GM18519 (cell line): Measurements from ENCODE around the gene KCNA5.

Experiments used
- ATAC-seq: cut with Tn5 transposase; IDR thresholded peaks from one replicate; pipeline ENCODE4 v1.9.1; 2021; ENCODE audit warnings: mild to moderate bottlenecking, moderate library complexity; ENCODE audit not compliant: unreplicated experiment, low FRiP score

The KCNA5 gene

DNA sequence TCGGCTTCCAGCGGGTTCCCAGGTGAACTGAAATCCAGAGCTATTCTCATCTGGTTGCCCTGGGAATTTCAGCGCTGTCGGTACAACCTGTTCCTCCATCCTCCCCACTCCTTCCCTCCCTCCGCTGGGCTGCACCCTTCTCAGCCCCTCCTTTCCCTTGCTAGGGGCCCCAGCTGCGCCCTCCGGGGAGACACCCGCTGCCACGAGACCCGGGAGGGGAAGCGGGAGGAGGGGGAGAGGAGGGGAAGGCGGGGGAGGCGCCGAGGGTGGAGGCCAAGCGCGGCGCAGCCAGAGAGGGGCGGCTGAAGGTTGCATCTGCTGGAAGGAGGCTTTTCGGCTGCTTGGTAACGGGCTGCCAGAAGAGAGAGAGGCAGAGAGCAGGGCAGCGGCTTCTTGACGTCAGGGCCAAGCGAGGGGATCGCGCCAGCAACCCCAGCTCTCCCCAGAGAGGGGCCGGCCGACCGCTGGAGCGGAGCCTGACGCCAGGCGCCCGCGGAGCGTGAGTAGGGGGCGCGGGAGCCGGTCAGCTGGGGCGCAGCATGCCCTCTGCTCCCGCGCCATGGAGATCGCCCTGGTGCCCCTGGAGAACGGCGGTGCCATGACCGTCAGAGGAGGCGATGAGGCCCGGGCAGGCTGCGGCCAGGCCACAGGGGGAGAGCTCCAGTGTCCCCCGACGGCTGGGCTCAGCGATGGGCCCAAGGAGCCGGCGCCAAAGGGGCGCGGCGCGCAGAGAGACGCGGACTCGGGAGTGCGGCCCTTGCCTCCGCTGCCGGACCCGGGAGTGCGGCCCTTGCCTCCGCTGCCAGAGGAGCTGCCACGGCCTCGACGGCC, at the start of gene KCNA5:
Gene KCNA5, plus strand, starts transcription at position 291 of the 831 bp plus-strand sequence. Its CDS starts 269 bp downstream, at position 560.
- ATAC-seq, result no peak

DNA sequence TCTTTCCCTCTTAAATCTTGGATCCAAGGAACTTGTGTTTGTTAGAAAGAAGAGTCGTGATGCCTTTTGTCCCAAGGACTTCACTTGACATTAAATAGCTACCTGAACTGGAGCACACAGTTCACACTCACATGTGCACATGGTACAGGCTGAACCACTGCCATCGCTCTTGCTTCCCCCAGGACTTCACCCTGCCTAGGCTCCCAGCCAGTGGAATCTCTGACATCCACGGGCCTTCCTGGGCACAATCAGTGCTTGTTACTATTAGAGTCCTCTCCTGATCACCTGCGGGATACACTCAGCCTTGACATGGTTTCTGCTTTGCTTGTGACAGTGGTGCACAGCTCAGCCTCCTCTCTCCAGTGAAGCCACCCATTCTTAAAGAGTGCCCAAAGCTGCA, 49.1 kb upstream of the KCNA5 start:
- ATAC-seq, result no peak

DNA sequence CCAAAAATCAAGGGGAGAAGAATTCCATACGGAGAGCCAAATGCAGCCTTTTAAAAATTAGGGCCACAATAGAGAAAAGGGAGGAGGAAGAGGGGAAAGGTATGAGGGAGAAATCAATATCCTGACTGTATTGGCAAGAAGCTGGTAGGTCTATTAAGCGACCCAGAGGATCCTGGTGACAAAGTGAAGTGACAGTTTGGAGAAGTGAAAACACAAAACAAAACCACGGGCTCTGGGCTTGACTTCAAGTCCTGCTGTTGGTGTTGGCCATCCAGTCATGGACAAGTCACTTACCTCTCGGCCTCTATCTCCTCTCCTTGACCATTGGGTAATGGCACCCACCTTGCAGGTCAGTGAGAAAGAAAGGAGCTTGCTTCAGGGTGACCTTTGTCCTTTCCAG, 47.0 kb upstream of the KCNA5 start:
- ATAC-seq, result no peak

DNA sequence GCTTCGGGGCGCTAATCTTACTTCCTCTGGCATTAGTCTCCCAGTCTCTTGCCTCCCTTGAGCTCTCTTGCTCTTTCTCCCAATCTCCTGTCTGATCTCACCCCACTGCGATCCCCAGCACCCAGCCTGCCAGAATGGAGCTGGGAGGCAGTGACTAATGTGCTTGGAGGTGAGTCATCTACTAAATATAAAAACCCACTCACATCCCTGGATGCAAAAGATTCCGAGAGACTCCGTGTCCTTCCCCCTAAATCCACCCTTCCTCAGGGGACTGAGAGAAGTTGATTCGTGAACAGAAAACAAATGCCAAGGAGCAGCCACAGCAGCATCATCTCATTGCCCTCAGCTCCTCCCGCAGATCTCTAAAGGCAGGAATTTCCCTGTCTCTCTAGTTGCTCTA, 45.7 kb upstream of the KCNA5 start:
- ATAC-seq, result no peak

DNA sequence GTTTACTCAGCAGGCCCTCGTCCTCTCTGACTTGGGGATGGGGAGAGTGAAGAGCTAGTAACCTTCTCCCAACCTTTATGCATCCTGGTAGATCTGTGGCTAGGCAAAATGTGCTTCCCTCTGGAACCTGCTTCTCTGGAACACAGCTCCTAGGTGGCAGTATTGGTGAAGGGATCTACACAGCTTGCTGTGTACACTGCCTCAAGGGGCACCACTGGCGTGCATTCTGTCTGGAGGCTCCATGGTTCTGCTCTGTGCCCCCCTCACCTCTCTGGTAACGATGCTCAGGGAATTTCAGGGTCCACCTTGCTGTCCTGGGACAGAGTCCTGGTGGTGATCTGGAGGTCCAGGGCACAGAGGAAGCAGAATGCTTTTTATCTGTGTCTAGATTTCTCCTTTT, 43.5 kb upstream of the KCNA5 start:
- no peak for ATAC-seq

DNA sequence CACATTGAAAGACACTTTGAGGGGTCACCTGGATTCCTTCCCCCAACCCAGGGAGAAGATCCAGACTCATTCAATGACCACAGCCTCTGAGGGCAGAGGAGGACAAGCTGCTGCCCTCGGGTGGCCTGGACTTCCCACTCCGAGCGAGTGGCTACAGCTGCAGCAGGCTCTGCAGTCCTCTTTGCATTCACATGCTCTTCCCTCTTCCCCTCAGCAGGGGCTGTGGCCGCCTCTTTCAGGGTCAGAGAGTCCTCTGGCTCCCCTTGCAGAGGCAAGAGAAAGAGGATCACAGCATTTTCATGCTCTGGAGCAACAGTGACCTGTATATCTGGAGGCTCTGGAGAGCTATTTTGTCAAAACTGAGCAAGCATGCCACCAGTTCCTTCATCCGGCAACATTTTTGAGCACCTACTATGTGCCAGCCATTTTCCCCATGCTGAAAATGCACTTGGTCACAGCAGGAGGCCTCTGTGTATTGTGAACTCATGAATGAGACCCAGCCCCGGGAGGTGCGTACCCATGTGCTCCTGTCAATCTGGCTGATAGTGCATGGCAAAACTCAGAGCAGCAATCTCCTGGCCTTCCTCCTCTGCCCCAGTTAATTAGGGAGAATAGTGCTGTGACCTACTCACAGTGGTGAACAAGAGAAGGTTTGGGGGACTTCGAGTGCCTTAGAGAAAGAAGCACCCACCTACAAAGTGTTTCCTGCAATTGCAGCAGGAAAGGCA, 42.9 kb upstream of the KCNA5 start:
- ATAC-seq, result no peak

DNA sequence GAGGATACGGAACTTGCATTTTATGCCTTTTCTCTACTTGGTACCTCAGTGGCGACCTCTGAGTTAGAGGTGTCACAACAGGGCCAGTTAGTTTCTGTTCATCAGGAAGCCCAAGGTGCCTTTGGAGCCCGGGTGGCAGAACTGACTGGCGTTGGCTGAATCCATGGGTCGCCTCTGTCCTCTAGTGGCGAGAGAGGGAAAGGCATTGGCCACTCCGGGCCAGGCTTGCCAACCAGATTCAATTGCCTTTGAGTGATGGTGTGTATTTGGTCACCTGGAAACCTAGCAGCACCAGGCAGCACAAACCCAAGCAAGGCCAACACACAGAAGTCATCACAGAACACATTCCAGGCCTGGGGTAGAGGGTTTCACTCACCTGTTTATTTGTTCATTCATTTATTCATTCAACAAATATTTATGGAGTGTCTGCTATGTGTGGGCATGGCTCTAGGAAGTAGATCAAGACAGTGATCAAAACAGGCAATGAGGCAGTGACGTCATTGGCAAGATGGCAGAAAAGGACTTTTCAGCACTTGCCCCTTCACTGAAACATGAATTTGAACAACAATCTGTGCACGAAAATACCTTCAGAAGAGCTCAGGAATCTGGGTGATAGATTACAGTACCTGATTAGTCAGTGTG, 40.5 kb upstream of the KCNA5 start:
- no peak for ATAC-seq

DNA sequence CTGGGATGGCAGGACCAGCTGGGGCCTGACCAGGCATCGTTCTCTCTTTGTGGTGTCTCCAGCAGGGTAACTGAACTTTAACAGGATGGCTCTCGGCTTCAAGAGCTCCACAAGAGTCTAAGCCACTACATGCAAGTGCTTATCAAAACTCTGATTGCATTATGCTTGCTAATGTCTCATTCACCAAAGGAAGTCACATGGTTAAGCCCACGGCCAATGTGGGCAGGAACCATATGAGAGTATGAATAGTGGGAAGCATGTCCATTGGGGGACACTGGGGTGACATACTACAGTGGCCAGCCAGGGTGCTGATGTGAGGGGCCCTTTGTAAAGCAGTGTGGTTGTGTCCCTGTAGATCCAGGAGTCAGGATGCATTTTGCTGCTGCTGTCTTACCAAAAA, 35.0 kb upstream of the KCNA5 start:
- ATAC-seq, result no peak

DNA sequence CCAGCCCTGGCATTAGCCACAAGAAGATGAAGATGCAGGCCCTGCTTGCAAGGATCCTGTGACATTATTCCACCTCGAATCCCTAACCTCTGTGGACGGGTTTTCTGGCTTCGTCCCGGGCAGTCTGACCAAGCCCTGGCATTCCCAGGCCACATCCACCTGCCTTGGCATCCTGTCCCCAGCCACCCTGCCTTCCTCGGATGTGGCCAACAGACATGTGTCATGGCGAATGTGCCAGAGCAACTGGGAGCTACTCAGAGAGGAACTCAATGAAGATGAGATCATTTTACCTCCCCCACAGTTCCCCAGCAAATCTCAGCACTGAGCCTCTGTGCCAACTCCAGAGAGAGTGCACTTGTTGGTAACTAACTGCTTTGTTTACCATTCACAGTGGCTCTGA, 33.5 kb upstream of the KCNA5 start:
- no peak for ATAC-seq

DNA sequence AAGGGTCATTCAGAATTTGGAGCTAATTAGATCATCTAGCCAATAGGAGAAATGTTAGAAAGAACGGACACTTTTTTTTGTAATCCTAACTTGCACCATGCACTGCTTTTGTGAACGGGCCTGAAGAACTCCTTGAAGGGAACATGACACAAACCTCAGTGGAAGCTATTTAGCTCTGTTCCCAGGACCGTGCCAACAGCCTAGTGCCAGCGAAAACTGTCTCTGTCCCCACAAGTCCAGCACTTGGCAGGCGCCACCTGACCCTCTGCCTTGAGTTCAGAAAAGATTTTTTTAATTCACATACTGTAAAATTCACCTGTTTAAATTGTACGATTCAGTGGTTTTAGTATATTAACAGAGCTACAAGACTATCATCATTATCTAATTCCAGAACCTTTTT, 31.3 kb upstream of the KCNA5 start:
- no peak for ATAC-seq

DNA sequence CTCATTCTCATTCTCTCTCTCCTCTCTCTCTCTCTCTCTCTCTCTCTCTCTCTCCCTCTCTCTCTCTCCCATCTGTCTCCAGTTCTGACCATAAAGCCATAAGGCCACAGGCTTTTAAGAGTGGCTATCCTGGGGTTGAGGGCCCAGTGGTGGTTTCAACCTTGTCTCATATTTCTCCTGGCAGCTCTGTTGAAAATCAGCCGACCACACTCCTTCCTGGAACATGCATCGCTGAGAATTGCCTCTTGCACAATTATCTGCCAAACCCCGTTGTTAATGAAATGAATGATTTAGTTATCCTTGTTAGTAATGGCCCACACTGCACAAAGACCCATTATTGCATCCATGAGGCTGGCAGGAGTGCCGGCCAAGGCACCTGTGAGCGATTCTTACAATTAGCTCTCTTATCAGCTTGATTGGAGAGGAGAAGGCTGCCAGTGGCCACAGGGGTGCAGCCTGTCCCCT, 30.4 kb upstream of the KCNA5 start:
- ATAC-seq, result no peak

DNA sequence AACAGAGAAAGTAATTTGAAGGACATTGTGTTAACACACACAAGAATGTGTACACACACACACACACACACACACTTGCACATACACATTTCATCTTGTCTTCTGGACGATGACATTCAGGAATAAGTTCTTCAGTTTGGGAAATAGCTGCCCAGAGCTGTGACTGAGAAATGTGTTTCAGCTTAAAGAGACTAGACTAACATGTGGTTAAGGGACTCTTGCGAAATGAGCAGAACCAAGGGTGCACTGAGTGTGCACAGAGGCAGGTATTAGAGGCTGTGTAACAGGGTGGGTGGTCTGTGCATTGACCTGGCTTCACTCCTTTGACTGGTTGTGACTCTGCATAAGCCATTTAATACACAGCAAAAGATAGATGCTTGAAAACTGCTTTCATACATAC, 29.4 kb upstream of the KCNA5 start:
- ATAC-seq, result no peak

DNA sequence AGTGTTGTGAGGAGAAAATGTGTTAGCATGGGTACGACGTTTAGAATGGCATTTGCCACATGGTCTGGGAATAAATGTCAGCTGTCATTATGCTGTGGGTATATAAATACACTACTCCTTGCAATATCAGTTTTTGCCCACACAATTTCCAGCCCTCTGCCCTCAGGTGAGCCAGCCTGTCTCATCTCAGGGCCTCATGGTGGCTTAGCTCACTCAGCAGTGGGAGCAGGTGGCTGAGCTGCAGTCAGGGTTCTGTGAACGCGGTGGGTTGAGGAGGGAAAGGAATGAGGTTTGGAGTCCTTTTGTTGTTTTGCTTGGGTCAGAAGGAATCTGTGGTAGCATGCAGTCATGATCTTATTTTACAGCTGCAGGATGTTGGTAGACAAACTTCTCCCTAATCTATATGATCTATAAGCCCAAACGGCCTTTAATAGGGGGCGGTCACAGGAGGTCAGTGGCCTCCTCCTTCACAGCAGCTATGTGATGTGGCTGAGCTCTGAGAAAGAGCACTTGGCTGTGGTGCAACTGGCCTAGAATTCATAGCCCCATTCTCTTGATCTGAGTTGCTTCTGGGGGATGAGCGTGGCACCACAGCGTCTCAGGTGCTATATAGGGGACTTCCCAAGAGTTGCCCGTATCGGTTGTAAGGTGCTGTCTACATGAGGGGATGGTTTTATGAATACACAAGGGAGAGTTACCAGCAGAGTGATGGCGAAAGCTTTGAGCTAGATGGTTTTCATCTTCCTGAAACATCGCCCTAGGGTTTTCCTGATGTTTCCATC, 27.8 kb upstream of the KCNA5 start:
- no peak for ATAC-seq

DNA sequence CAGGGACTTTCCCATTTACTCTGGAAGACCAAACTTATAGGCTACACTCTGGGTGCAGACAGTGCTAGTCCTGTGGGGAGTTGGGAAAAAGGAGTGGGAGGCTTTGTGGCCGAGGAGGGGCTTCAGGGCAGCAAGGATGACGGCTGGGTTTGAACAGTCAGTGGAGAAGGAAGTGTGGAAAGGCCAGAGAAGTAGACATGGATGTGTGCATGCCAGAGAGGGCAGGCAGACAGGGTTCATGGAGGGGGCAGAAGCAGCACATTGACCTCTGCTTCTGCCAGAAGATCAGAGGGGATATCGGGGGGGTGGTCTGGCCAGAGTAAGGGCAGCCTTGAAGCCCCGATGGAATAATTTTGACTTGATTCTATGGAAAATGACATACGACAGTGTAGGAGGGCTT, 27.2 kb upstream of the KCNA5 start:
- no peak for ATAC-seq

DNA sequence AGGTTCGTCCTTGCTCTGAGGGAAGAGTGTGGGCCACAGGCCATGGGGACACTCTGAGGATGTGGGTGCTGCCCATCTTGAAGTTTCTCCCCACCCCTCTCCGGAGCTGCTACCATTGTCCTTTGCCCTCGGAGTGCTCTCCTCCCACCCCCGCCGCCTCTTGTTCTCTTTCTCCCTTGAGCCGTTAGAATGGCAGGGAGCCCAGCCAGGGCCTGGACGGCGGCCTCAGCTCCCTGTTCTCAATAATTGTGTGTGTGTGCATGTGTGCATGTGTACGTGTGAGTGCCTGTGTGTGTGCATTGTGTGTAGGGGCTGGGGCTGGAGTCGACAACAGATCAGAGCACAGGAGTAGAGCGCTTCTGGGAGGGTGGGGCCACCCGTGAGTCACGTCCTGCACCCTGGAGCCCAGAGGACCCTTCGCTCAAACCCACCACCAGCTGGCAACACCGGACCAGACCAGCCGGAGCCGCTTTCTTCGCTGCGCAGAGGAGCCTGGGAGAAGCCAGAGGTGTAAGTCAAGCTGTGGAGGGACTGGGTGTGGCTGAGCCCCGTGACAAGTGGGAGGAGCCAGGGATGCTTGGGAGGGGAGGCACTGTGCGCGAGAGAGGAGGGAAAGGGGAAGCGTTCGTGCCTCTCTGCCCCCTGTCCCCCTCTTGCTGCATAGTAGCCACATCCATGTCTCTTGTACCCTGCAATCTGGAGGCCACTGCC, 25.9 kb upstream of the KCNA5 start:
- no peak for ATAC-seq

DNA sequence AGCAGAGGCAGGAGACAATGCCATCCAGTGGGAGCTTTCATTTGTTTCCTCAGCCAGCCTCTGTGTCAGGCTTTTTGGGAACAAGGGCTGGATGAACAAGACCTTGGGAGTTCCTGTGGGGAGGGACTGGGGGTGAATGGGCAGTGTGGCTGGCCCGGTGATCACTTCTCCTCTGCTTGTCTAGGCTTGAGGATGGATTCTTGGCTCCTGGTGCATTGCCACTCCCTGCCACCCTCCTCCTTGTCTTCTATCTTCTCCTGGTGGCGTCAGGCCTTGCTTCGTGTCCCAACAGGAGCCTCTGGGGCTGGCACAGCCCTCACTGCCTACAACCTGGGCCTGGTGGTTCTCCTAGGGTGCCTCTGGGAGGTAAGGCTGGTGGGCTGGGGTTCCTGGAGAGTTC, 25.0 kb upstream of the KCNA5 start:
- no peak for ATAC-seq

DNA sequence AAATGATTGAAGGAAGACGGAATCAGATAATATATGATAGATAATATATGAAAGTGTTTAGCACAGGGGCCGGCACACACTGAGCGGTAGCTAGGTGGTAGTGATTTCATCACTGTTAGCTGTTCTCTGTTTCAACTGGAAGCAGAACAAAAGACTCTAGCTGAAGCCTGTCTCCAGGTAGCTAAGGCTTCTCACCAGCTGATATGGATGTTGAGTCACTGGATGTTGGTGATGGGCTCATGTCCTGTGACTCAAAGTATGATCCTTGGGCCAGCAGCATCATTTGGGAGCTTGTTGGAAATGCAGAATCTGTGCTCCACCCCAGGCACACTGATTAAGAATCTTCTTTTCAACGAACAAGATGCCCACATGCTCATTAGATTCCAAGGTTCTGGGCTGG, 21.7 kb upstream of the KCNA5 start:
- ATAC-seq, result no peak

DNA sequence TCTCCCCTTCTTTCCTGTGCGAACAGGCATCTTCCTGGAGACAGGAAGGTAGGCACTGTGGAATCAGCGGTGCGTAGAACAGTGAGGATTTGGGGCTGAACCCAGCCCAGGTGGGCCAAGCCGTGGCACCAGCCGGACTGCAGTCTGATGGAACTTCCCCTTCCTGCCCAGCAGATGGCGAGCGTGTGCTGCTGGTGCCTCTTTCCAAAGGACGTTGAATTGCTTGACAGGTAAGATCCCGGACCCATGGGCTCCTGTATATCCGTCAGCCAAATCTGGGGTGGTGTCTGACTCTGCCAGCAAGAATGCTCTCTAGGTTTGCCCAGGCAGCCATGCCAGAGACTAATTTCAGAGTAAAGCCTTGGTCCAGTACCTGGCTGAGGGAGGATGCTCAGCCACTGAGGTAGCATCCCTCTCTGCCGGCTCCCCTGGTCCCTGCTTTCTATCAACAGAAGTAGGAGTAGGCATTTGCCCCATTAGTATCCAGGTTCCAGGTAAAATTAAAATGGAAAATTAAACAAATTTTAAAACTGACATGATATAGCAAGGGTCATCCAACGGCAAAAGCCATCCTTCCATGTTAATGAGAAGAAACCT, 21.1 kb upstream of the KCNA5 start:
- ATAC-seq, result no peak

DNA sequence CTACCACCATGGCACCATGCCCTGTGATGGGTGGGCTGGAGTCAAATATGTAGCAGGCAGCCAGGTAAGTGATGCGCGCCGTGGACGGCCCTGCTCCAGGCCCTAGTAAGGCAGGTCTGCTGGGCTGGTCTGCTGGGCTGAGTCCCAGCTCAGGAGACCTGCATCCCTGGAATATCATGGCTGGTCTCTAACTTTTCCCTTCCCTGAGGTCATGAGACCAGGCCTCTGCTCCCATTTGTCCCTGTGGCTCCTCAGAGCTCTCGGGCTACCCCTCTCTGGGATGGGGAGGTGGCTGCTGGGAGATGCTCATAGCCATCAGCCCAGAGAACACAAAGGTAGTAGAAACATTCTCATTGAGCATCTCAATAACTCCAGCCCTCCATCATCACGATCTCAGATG, 19.8 kb upstream of the KCNA5 start:
- no peak for ATAC-seq
